ENCODE results near the gene PRELP.

PRELP gene

DNA sequence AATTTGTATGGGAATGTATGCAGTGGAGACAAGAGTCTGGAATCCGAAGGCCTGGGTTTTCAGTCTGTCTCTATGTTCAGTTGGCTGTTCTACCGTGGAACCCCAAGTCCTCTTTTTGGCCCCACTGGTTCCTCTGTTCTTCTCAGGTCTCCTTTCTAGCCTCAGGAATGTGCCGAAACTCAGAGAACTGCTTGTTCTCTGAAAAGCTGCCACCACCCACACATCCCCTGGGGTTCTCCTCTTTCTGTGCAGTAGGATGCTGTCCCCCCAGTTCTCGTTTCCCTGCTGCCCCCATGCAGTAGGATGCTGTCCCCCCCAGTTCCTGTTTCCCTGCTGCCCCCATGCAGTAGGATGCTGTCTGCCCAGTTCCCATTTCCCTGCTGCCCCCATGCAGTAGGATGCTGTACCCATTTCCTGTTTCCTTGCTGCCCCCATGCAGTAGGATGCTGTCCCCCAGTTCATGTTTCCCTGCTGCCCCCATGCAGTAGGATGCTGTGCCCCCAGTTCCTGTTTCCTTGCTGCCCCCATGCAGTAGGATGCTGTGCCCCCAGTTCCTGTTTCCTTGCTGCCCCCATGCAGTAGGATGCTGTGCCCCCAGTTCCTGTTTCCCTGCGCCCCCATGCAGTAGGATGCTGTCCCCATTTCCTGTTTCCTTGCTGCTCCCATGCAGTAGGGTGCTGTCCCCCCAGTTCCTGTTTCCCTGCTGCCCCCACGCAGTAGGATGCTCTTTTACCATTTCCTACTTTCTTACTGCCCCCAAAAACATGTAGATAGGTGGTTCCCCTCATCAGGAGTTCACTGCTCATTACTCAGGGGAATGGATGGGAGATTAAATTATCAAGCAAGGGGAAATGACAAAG, 53.6 kb downstream of the PRELP start:
- peaks cover 14% of the 10 kb centered on the region for H3K4me1 Mint-ChIP-seq
- DNase-seq: no peak
- H3K27ac Mint-ChIP-seq: no peak overlapping the region

GRCh38 chr1:203531063-203531462, 55.5 kb downstream of the PRELP start:
- H3K27ac Mint-ChIP-seq: no peak overlapping the region
- no peaks in the 10 kb centered on the region for H3K9me3 Mint-ChIP-seq
- H3K27me3 Mint-ChIP-seq: no peaks in the 10 kb centered on the region
- peaks cover 14% of the 10 kb centered on the region for H3K4me1 Mint-ChIP-seq
- no peak overlapping the region for H3K4me3 Mint-ChIP-seq
- no peak for ATAC-seq
- no peak for DNase-seq

More for the DNA sequence above, 53.6 kb downstream of the PRELP start:
- no peak for ATAC-seq
- Mint-ChIP-seq H3K4me3 (no peak overlapping the region), H3K9me3 (no peaks in the 10 kb centered on the region), H3K27me3 (no peaks in the 10 kb centered on the region)

- DNase-seq: no peak
- no peak overlapping the region for H3K4me3 Mint-ChIP-seq
- H3K9me3 Mint-ChIP-seq: no peaks in the 10 kb centered on the region
- ATAC-seq: no peak
- peaks cover 11% of the 10 kb centered on the region for H3K4me1 Mint-ChIP-seq
- H3K27me3 Mint-ChIP-seq: no peaks in the 10 kb centered on the region
- H3K27ac Mint-ChIP-seq: no peak overlapping the region
These were observed 58.4 kb downstream of the PRELP start for GRCh38 chr1:203534012-203534411.

GRCh38 chr1:203534526-203534925, 58.9 kb downstream of the PRELP start:
- DNase-seq (no peak), ATAC-seq (no peak)
- no peaks in the 10 kb centered on the region for H3K9me3 Mint-ChIP-seq
- H3K27me3 Mint-ChIP-seq: no peaks in the 10 kb centered on the region
- H3K27ac Mint-ChIP-seq: no peak overlapping the region
- peaks cover 6% of the 10 kb centered on the region for H3K4me1 Mint-ChIP-seq
- H3K4me3 Mint-ChIP-seq: no peak overlapping the region

DNA sequence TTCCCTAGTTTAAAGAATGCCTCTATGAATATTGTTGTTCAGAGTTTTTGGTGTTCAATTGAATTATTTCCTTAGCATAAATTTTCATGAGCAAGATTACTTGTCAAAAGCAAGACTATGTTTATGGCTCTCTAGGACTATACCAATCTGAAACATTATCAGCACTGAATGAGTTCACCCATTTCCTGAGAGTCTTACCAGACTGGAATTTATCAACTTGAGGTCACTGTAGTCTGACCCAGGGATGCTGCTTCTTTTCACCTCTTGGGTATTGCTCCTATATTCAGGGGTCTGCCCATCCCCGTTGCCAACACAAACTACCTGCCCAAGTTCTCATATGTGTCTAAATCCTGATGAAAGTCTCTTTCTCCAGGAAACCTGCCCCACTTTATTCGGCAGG, 61.0 kb downstream of the PRELP start:
- H3K27ac Mint-ChIP-seq: no peak overlapping the region
- H3K27me3 Mint-ChIP-seq: no peaks in the 10 kb centered on the region

DNA sequence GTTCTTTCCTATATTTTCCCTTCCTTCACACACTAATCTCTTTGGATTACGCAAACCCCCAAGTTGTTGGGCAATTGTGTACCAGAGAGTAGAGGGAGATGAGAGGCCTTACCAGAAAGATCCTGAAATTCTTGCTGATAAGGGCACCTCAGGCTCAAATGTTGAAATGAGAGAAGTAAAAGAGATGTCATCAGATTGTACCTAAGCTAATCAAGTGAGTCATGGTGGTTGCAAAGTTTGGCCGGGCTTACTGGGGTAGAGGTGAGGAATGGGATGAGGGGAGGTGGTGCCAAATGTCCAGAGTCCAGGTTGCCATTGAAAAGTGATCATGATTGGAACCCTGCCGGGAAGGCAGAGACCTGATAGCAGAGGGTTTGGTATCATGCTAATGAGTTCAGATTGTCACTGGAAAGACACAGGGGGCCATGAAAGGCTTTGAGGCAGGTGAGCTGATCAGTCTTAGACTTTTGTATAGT, 61.4 kb downstream of the PRELP start:
- no peak for DNase-seq
- H3K4me1 Mint-ChIP-seq: no peaks in the 10 kb centered on the region
- peak overlapping the region; percentile 50 to 84 for H3K27ac Mint-ChIP-seq
- no peak overlapping the region for H3K4me3 Mint-ChIP-seq
- H3K27me3 Mint-ChIP-seq: no peaks in the 10 kb centered on the region
- H3K9me3 Mint-ChIP-seq: no peaks in the 10 kb centered on the region
- ATAC-seq: no peak

More for the DNA sequence above, 61.0 kb downstream of the PRELP start:
- DNase-seq (no peak), ATAC-seq (no peak)
- Mint-ChIP-seq H3K9me3 (no peaks in the 10 kb centered on the region), H3K4me1 (no peaks in the 10 kb centered on the region), H3K4me3 (no peak overlapping the region)

GRCh38 chr1:203537806-203538464, 62.3 kb downstream of the PRELP start:
- ATAC-seq: no peak
- Mint-ChIP-seq H3K4me3 (no peak overlapping the region), H3K27me3 (no peaks in the 10 kb centered on the region), H3K9me3 (no peaks in the 10 kb centered on the region), H3K27ac (peak overlapping the region in 1 of 2 donors; percentile 43), H3K4me1 (no peaks in the 10 kb centered on the region)
- no peak for DNase-seq

DNA sequence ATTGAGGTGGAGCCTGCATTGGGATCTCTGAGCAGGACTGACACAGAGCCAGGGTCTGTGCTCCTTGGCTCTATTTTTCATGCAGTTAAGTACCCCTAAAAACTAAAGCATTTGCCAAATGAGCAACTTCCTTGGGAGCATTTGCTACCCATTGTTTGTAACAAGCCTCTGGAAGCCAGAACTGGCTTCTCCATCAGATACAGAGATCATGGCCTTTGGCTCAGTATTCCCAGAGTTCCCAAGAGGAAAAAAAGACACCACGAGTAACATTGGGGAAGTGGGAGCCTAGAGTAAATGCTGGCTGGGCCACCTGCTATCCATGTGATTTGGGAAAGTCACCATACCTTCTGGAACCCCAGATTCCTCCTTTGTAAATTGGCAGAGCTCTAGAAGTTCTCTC, 63.1 kb downstream of the PRELP start:
- Mint-ChIP-seq H3K4me3 (no peak overlapping the region), H3K9me3 (no peaks in the 10 kb centered on the region), H3K4me1 (no peaks in the 10 kb centered on the region), H3K27me3 (no peaks in the 10 kb centered on the region), H3K27ac (no peak overlapping the region)
- no peak for DNase-seq
- no peak for ATAC-seq

DNA sequence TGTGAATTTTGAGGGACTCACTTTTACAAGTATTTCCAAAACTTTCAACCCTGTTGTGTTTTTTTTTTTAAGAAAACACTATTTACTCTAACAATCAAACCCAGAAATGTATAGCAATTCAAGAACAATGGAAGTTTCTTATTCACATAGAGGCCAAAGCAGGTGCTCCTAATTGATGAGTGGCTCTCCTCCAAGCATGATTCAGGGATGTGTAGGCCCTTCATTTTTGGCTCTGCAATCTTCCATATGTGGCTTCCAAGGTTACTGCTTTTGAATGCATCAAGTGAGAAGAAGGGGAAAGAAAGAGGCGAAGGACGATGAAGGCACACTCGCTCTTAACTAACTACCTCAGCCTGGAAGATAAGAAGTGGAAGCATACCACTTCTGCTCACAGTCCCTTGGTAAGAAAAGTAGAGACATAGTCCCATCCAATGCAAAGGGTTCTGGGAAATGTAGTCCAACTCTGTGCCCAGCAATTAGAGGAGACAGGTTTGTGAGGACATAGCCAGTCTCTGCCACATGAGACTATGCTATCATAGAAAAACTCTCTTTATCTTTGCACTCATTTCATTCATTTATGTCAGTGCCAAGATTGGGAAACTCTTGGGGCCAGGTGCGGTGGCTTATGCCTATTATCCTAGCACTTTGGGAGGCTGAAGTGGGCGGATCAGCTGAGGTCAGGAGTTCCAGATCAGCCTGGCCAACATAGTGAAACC, 64.4 kb downstream of the PRELP start:
- DNase-seq: no peak
- no peaks in the 10 kb centered on the region for H3K9me3 Mint-ChIP-seq
- H3K4me3 Mint-ChIP-seq: no peak overlapping the region
- peak overlapping the region in 1 of 2 donors; percentile 27 for H3K27ac Mint-ChIP-seq
- no peaks in the 10 kb centered on the region for H3K27me3 Mint-ChIP-seq
- no peaks in the 10 kb centered on the region for H3K4me1 Mint-ChIP-seq
- no peak for ATAC-seq

Measured in stimulated activated naive CD8-positive, alpha-beta T cell treated with anti-CD3 and anti-CD28 coated beads, Interleukin-15, amount 100 ng/mL, for 72 hours (primary cell).